Hepatocyte (in vitro differentiated cells): ENCODE measurements around the gene EPHA4. TPM values are rescaled to one million over a fixed set of nuclear protein-coding genes. Genes with fewer than 3 reads are reported as not detected.
A peak's percentile ranks its signal among the peaks of the same experiment; 100 is the strongest.

Source experiments
- DNase-seq: peaks from one replicate; pipeline ENCODE4 v3.0.0-alpha.2; 2016; ENCODE audit warnings: low spot score
- H2AFZ ChIP-seq: fragments of 200-600 bp; sonication (generic); 2 replicates; pipeline ENCODE4 v1.6.0; 2016; ENCODE audit warnings: antibody characterized with exemption, mild to moderate bottlenecking
- H3K27ac ChIP-seq: fragments of 200-600 bp; sonication (generic); 2 replicates; pipeline ENCODE4 v1.5.1; 2016; ENCODE audit warnings: mild to moderate bottlenecking
- H3K27me3 ChIP-seq: fragments of 200-600 bp; sonication (generic); 2 replicates; pipeline ENCODE4 v1.6.1; 2016
- H3K36me3 ChIP-seq: fragments of 200-600 bp; sonication (generic); replicated peaks from 2 replicates; pipeline ENCODE4 v1.5.1; 2016; ENCODE audit warnings: low read depth; ENCODE audit not compliant: insufficient read depth
- H3K4me1 ChIP-seq: fragments of 200-600 bp; sonication (generic); 2 replicates; pipeline ENCODE4 v1.5.1; 2016; ENCODE audit warnings: mild to moderate bottlenecking, moderate library complexity; ENCODE audit not compliant: insufficient read depth
- H3K4me2 ChIP-seq: fragments of 200-600 bp; sonication (generic); 2 replicates; pipeline ENCODE4 v1.6.0; 2016
- H3K4me3 ChIP-seq: fragments of 200-600 bp; sonication (generic); 2 replicates; pipeline ENCODE4 v1.5.1; 2016; ENCODE audit warnings: mild to moderate bottlenecking
- H3K79me2 ChIP-seq: fragments of 200-600 bp; sonication (generic); 2 replicates; pipeline ENCODE4 v1.6.0; 2017; ENCODE audit warnings: mild to moderate bottlenecking
- H3K9me2 ChIP-seq: fragments of 200-600 bp; sonication (generic); replicated peaks from 2 replicates; pipeline ENCODE4 v1.6.0; 2017; ENCODE audit warnings: mild to moderate bottlenecking; ENCODE audit not compliant: insufficient read depth
- H3K9me3 ChIP-seq: fragments of 200-600 bp; sonication (generic); 2 replicates; pipeline ENCODE4 v1.5.1; 2016; ENCODE audit warnings: low read depth, mild to moderate bottlenecking
- H4K20me1 ChIP-seq: fragments of 200-600 bp; sonication (generic); 2 replicates; pipeline ENCODE4 v1.6.0; 2016; ENCODE audit warnings: mild to moderate bottlenecking; ENCODE audit not compliant: insufficient read depth, poor library complexity, severe bottlenecking
- EZH2 ChIP-seq: fragments of 200-600 bp; sonication (generic); IDR thresholded peaks from 2 replicates; pipeline ENCODE4 v1.6.1; 2016; ENCODE audit warnings: antibody characterized with exemption, mild to moderate bottlenecking, borderline replicate concordance
- EZH2phosphoT487 ChIP-seq: fragments of 200-600 bp; sonication (generic); IDR thresholded peaks from one replicate; pipeline ENCODE4 v1.6.1; 2018; ENCODE audit warnings: antibody characterized with exemption, mild to moderate bottlenecking, low read depth, moderate library complexity; ENCODE audit not compliant: unreplicated experiment, severe bottlenecking
- WGBS: methylation state at CpG from one replicate; pipeline ENCODE4 v1.1.6; 2016; ENCODE audit warnings: low lambda C conversion rate; ENCODE audit errors: missing lambda C conversion rate; 5-methylcytosine and 5-hydroxymethylcytosine counted together
- polyA plus RNA-seq: library from polyadenylated mRNA; unstranded; fragments of >200 nt; fragmentation: Nextera tagmentation; extraction: Ambion mirVana; gene quantifications from 2 replicates; pipeline ENCODE4 v1.2.1, GENCODE V29; 2016
- total RNA-seq: library from RNA; depleted of rRNA; stranded (reverse); fragments of >200 nt; gene quantifications from 2 replicates; pipeline ENCODE4 v1.2.3, GENCODE V29; 2014
- TF ChIP-seq, protein P1 (sequence below): fragments of 200-600 bp; sonication (generic); IDR thresholded peaks from 2 replicates; pipeline ENCODE4 v1.5.1; 2016; ENCODE audit warnings: antibody characterized with exemption, mild to moderate bottlenecking; ENCODE audit not compliant: poor library complexity

Gene EPHA4
- total and polyA plus RNA-seq, 2 experiments from 2014 or later: 7.8 to 36.8 TPM

DNA sequence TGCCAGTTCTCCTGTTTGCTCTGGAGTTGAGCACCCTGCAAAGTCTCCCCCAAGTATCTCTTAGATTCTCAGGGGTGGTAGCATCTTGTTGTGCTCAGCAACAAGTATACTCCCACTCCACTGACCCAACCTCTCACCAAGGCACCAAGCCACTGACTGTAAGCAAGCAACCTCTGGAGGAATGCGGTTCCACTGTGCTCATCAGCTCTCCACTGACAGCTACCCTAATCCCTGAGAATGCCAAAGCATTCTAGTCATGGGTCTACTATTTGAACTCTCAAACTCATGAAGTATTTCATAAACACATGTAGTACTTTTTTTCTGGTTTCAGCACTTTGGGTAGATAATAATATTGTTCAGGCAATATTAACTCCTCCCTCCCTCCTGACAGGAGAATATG is 170.0 kb downstream of the EPHA4 start:
- no peaks in the 10 kb centered on the region for H3K27me3 ChIP-seq
- WGBS: 50% methylated on average over 1 of the region's 1 CpG
- no peaks in the 10 kb centered on the region for H3K36me3 ChIP-seq

DNA sequence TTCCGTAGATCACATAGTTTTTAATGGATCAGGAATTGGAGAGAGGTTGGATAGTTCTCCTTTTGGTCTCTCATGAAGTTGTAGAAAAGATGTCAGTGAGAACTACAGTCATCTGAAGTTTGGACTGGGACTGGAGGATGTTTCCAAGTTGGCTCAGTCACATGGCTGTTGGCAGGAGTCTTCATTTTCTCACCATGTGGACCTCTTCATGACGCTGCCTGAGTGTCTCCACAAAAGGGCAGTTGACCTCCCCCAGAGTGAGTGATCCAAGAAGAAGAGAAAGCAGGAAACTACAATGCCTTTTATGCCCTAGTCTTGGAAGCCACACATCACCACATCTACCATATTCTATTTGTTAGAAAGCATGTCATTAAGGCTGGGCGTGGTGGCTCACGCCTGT is 171.7 kb downstream of the EPHA4 start:
- no peak for DNase-seq
- TF ChIP-seq, protein P1, sequence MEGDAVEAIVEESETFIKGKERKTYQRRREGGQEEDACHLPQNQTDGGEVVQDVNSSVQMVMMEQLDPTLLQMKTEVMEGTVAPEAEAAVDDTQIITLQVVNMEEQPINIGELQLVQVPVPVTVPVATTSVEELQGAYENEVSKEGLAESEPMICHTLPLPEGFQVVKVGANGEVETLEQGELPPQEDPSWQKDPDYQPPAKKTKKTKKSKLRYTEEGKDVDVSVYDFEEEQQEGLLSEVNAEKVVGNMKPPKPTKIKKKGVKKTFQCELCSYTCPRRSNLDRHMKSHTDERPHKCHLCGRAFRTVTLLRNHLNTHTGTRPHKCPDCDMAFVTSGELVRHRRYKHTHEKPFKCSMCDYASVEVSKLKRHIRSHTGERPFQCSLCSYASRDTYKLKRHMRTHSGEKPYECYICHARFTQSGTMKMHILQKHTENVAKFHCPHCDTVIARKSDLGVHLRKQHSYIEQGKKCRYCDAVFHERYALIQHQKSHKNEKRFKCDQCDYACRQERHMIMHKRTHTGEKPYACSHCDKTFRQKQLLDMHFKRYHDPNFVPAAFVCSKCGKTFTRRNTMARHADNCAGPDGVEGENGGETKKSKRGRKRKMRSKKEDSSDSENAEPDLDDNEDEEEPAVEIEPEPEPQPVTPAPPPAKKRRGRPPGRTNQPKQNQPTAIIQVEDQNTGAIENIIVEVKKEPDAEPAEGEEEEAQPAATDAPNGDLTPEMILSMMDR: no peak
- TF ChIP-seq EZH2: no peak
- TF ChIP-seq EZH2phosphoT487: no peak
- H3K27me3 ChIP-seq: no peaks in the 10 kb centered on the region
- no peaks in the 10 kb centered on the region for H3K9me2 ChIP-seq
- no peak overlapping the region for H3K27ac ChIP-seq
- no peaks in the 10 kb centered on the region for H4K20me1 ChIP-seq
- H3K4me3 ChIP-seq: no peak overlapping the region
- no peaks in the 10 kb centered on the region for H3K79me2 ChIP-seq
- H3K36me3 ChIP-seq: no peaks in the 10 kb centered on the region
- H2AFZ ChIP-seq: no peak overlapping the region
- no peaks in the 10 kb centered on the region for H3K9me3 ChIP-seq
- no peak overlapping the region for H3K4me2 ChIP-seq
- H3K4me1 ChIP-seq: no peaks in the 10 kb centered on the region
- 97% methylated on average over 4 of the region's 4 CpGs for WGBS

More for the DNA sequence above, 170.0 kb downstream of the EPHA4 start:
- peak; percentile 19 for DNase-seq
- H3K27ac ChIP-seq: no peak overlapping the region
- no peaks in the 10 kb centered on the region for H3K79me2 ChIP-seq
- TF ChIP-seq EZH2 (no peak), EZH2phosphoT487 (no peak)
- TF ChIP-seq, protein P1: no peak
- no peaks in the 10 kb centered on the region for H3K9me2 ChIP-seq
- H2AFZ ChIP-seq: no peak overlapping the region
- no peak overlapping the region for H3K4me2 ChIP-seq
- H4K20me1 ChIP-seq: no peaks in the 10 kb centered on the region
- no peaks in the 10 kb centered on the region for H3K4me1 ChIP-seq
- no peak overlapping the region for H3K4me3 ChIP-seq
- no peaks in the 10 kb centered on the region for H3K9me3 ChIP-seq

DNA sequence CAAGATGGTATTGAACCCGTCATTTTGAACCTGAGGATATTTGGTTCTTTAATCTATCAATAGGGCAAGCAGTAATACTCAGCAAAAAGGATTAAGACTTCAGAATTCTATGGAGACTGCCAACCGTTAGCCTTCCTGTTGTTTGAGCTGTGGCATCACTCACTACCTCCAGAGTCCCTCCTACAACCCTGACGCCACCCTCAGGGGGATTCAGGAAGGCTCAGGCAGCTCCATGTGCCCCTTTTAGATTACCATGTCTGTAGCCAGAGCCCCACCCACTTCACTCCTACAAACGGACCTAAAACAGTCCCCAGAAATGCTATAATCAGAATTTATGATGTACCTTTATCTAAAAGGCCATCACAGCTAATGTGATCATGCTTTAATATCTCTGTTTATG is 172.9 kb downstream of the EPHA4 start:
- Histone ChIP-seq H3K79me2 (no peaks in the 10 kb centered on the region), H3K27me3 (no peaks in the 10 kb centered on the region), H3K36me3 (no peaks in the 10 kb centered on the region), H2AFZ (no peak overlapping the region), H3K4me2 (no peak overlapping the region), H3K27ac (no peak overlapping the region), H4K20me1 (no peaks in the 10 kb centered on the region), H3K9me2 (no peaks in the 10 kb centered on the region), H3K9me3 (no peaks in the 10 kb centered on the region), H3K4me1 (no peaks in the 10 kb centered on the region), H3K4me3 (no peak overlapping the region)
- WGBS: 65% methylated on average over 4 of the region's 4 CpGs
- TF ChIP-seq EZH2phosphoT487 (no peak), EZH2 (no peak)
- TF ChIP-seq, protein P1: no peak
- DNase-seq: no peak

DNA sequence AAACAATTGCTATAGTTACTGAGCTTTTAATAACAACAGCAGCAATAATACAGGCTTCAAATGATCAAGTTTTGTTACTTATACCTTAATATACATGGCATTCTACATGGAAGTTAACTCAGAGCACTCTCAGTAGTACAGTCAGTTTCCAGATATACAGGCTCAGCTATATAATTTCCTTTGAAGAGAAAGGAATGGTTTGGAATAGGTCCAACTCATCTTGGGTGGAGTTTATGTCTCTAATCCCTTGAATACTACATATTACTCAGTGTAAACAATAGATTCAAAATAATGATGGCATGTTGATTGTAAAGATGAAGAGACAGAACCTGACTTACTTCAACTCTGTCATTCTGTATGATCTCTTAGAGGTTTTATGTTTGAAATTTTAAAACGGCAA is 174.9 kb downstream of the EPHA4 start:
- TF ChIP-seq, protein P1: no peak
- no peak for TF ChIP-seq EZH2phosphoT487
- TF ChIP-seq EZH2: no peak
- no peaks in the 10 kb centered on the region for H4K20me1 ChIP-seq
- no peaks in the 10 kb centered on the region for H3K36me3 ChIP-seq
- H2AFZ ChIP-seq: no peak overlapping the region
- no peak overlapping the region for H3K27ac ChIP-seq
- no peaks in the 10 kb centered on the region for H3K27me3 ChIP-seq
- H3K9me2 ChIP-seq: no peaks in the 10 kb centered on the region
- H3K4me3 ChIP-seq: no peak overlapping the region
- WGBS: 76% methylated on average over 1 of the region's 1 CpG
- no peak overlapping the region for H3K4me2 ChIP-seq
- DNase-seq: no peak
- no peaks in the 10 kb centered on the region for H3K79me2 ChIP-seq
- no peaks in the 10 kb centered on the region for H3K9me3 ChIP-seq
- no peaks in the 10 kb centered on the region for H3K4me1 ChIP-seq
